Measurements from ENCODE around the gene CENPS. TPM values are rescaled to one million over a fixed set of nuclear protein-coding genes. Genes with fewer than 3 reads are reported as not detected.

The CENPS gene
- total RNA-seq, 1 experiment from 2014 or later, result 17.8 TPM

- Mint-ChIP-seq H3K4me1 (peaks cover 0 to 9% of the 10 kb centered on the region in 2 experiments; a peak in 2 of 4 replicates), H3K9me3 (no peaks in the 10 kb centered on the region), H3K4me3 (no peak overlapping the region), H3K36me3 (ENCODE audit: insufficient read depth in 1 of 3, low read depth in 3 of 3) (peaks cover 16 to 58% (median 50%) of the 10 kb centered on the region in 3 experiments), H3K27me3 (ENCODE audit: low read depth) (no peaks in the 10 kb centered on the region), H3K27ac (peak overlapping the region; percentile 34 to 44 (median 41); a peak in 3 of 7 replicates)
- Histone ChIP-seq H4K5ac (ENCODE audit: insufficient read length, low read depth, low read length) (no peak overlapping the region), H2BK20ac (ENCODE audit: low read depth, low read length, poor library complexity, severe bottlenecking) (no peak overlapping the region), H3K9ac (ENCODE audit: extremely low read depth, insufficient read length, low read length) (no peak overlapping the region), H3K79me1 (ENCODE audit: insufficient read depth, low read depth, low read length, poor library complexity, severe bottlenecking) (no peaks in the 10 kb centered on the region), H3K23me2 (ENCODE audit: insufficient read length, low read depth, low read length, poor library complexity, severe bottlenecking) (no peaks in the 10 kb centered on the region), H4K20me1 (ENCODE audit: control insufficient read depth, insufficient read depth, insufficient read length) (no peaks in the 10 kb centered on the region), H2AFZ (ENCODE audit: low read length) (no peak overlapping the region), H4K8ac (replicated peaks; ENCODE audit: insufficient read length, low read depth, low read length) (no peak overlapping the region), H2AK5ac (ENCODE audit: insufficient read length, low read length) (no peak overlapping the region), H3K27me3 (ENCODE audit: insufficient read depth, low read length) (no peaks in the 10 kb centered on the region), H3T11ph (ENCODE audit: low read length) (no peak overlapping the region), H3K4ac (ENCODE audit: low read depth, low read length) (no peak overlapping the region), H2BK15ac (ENCODE audit: low read depth, low read length) (no peak overlapping the region), H2BK12ac (ENCODE audit: insufficient read length, low read depth, low read length) (no peak overlapping the region), H3K18ac (ENCODE audit: insufficient read length, low read depth, low read length) (no peak overlapping the region), H3K23ac (ENCODE audit: insufficient read length, low read depth, low read length) (no peak overlapping the region), H4K91ac (ENCODE audit: insufficient read length, low read depth, low read length) (no peak overlapping the region), H3K4me2 (ENCODE audit: insufficient read depth, insufficient read length, low read length) (no peak overlapping the region), H3K27ac (ENCODE audit: insufficient read length, low read depth, low read length) (no peak overlapping the region), H3K4me1 (ENCODE audit: insufficient read depth, low read length) (no peaks in the 10 kb centered on the region), H3K56ac (ENCODE audit: insufficient read length, low read depth, low read length) (no peak overlapping the region), H3K14ac (ENCODE audit: insufficient read depth, low read length) (no peak overlapping the region), H3K9me3 (ENCODE audit: control insufficient read depth, low read depth, low read length) (no peaks in the 10 kb centered on the region), H2BK120ac (ENCODE audit: low read depth, low read length, poor library complexity, severe bottlenecking) (no peak overlapping the region), H2BK5ac (ENCODE audit: insufficient read length, low read length) (no peak overlapping the region), H3K79me2 (ENCODE audit: insufficient read depth, low read length) (no peaks in the 10 kb centered on the region)
- TF ChIP-seq CTCF (conservative IDR thresholded peaks at IDR 0.05), result no peak
- DNase-seq, result no peak
- WGBS (ENCODE audit: extremely low coverage, insufficient read length, low lambda C conversion rate), result no CpG with 5 or more reads among the region's 5 CpGs
These were observed 49.5 kb upstream of the CENPS start for GRCh38 chr1:10380594-10381275.
